NCI-H748 (cell line): ENCODE results near the gene HERC3.

Source experiments
- DNase-seq: peaks from one replicate; lab custom pipeline; 2025; ENCODE audit not compliant: unreplicated experiment; lab: John Stamatoyannopoulos, UW

The HERC3 gene

DNA sequence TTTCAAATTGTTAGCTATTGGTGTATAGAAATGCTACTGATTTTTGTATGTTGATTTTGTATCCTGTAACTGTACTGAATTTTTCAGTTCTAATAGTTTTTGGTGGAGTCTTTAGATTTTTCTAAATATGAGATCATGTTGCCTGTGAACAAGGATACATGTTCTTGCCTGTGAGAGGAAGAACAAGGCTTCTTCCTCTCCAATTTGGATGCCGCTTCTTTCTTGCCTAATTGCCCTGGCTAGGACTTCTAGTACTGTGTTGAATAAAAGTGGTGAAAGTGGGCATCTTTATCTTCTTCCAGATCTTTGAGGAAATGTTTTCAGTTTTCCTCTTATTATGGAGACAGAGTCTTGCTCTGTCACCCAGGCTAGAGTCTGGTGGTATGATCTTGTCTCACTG lies 121.5 kb downstream of the HERC3 start:
- DNase-seq = no peak

DNA sequence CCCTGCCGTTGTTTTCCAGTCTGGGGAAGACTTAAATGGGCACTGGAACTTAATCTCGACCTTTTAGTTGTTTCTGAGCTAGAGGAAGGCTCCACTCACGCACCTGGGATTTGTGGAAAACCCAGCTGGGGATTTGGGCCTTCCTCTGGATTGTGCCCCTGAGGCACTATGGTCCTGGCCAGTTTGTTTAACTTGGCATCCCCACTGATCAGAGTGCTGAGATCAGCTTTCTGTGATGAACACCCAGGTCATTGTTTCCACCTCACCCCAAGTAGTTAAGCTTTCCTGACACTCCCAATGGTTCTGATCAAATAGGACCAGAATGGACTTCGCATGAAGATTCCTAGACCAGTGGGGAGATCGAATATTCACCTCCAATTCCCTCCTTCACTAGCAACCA lies 125.8 kb downstream of the HERC3 start:
- no peak for DNase-seq

- no peak for DNase-seq
These were observed 127.1 kb downstream of the HERC3 start for GRCh38 chr4:88719381-88719780.

DNA sequence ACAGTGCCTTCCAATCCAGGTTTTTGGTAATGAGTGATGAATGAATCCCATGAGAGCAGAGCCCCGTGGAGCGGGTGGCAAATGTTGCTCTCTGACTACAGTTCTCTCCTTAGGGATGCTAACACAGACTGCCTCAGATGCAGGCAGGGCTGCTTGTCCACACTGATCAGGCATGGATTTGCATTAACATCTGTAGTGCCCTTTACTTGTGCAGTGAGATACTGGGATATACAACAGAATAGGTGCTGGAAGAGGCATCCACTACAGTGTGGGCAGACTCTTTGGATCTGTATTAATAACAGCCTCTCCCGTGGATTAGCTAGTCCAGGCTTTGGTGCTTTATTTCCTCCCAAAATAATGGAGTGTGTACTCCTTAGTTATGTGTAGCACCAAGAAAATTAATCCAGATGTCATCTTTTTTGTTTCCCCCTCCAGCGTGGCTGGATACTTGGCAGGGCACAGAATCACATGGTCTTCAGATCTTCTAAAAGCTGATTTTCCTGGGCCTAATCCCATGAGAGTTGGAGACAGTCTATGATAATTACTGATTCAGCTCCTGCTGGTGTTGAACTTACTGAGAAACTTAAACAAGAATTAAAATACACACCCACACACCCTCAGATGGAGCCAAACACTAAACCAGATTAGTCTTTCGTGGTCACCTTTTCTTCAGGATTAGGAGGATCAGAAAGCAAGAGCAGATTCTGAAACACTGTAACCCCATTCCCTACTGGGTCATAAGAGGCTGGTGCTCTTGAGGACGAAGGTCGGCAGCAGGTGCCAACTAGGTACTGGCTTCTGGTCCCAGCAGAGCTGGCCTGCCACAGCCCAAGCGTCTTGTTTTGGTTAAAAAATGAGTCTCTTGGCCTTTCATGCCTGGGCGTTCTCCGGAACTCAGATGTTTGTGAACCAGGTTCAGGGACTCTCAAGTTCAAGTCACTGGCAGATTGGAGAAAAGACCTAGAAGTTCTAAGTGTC lies 128.5 kb downstream of the HERC3 start:
- no peak for DNase-seq

DNA sequence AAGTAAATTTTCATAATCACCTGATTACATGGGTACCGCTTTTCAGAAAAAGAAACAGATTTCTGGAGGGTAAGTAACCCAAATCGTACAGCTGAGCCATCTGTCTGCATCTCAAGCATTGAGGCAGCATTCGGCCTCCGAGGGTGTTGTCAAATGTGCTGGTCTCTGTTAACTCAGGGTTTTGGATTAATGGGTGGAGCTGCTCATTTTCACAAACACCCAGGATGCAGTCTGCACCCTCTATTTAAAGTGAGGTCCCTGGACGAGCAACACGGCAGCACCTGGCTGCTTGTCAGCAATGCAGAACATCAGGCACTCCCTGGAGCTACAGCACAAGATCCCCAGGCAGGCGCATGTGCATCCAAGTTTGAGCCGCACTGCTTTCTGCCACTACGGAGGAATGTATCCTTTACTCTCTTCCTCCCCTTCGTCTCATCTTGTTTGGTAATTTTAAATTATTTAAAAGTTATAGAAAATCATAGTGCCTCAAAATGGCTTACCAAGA lies 130.0 kb downstream of the HERC3 start:
- DNase-seq = no peak

GRCh38 chr4:88722828-88723227 lies 130.5 kb downstream of the HERC3 start:
- no peak for DNase-seq

- no peak for DNase-seq
These were observed 132.1 kb downstream of the HERC3 start for GRCh38 chr4:88724406-88724805.

DNA sequence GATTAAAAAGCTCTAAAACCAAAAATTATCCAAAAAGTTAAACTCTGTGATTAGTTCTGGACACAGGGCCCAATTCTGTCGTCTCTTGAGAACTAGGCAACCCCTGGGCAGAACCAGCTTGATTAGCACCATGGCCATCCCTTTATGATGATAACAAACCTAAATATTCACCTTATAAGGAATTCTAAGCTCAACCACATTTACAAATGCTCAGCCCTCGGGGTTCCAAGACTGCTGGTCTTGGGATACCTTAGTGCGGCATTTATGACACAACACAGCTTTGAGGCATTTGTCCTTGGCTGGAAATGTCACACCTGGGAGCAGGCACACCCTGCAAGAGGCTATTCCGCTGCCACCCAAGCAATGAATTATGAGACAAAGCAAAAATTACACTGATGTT lies 132.9 kb downstream of the HERC3 start:
- DNase-seq = no peak

DNA sequence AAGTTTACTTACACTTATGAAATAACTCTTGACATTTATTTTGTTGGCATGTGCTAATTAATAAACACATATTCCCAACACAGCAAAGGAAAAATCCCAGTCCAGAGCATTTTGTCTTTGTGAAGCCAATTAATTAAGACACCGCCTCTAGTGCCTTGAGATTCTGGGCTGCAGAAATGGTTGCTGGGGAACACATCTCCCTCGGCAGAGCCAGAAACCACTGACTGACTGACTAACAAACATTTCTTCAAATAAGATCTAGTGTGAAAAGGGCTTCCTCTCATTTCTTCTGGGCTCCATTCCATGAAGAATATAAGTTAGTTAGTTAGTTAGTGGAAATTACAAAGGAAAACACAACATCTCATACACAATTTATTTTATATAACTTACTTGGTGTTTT lies 133.7 kb downstream of the HERC3 start:
- no peak for DNase-seq

GRCh38 chr4:88728146-88728545 lies 135.9 kb downstream of the HERC3 start:
- no peak for DNase-seq

- DNase-seq = no peak
These were observed 137.0 kb downstream of the HERC3 start for GRCh38 chr4:88729146-88729760.

GRCh38 chr4:88730811-88731210 lies 138.5 kb downstream of the HERC3 start:
- DNase-seq = no peak

- no peak for DNase-seq
These were observed 139.1 kb downstream of the HERC3 start for GRCh38 chr4:88731381-88731780.

DNA sequence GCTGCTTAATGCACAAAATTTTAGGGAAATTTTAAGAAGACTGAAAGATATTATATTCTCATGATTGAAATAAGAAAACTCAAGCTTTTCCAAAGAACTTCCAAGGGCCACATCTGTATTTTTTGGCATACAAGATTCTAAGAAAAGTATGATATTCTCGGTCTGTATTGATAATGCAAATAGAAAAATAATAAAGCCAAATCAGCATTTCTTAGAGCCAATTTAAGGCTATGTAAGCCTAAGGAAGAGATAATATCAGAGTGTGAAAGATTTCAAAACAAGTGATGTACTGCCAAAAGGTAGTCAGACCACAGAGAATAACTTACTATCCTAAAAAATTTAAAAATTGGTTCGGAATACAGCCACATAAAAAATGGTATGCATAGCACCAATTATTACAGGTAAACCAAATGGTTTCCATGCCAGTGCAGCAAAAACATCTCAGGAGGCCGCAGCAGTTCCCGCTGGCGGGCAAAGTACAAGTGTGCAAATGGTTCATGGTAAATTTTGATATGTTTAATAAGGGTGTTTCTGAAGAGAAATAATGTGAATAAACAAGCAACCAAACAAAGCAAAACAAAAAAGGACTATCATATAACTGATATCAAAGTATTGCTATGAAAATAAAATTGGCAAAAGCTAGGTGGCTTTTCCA lies 140.6 kb downstream of the HERC3 start:
- DNase-seq = no peak

- DNase-seq = no peak
These were observed 142.2 kb downstream of the HERC3 start for GRCh38 chr4:88734403-88734949.

DNA sequence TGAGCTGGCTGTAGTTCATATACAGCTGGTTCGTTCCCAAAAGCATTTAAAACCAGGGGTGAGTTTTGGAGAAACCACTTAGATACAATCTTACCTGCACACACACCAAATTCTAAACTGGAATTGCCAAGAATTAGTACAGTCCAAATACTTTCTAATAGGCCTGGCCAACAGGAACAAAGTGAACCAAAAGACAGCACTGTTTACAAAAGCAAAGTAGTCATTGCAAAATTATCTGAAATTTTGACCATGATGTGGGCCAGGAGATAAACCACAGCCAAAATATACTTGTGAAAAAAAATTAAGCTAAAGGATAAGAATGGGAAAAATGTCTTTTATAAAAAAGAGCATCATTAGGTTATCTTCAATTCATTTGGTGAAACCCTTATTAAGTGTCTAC lies 143.3 kb downstream of the HERC3 start:
- DNase-seq = no peak

DNA sequence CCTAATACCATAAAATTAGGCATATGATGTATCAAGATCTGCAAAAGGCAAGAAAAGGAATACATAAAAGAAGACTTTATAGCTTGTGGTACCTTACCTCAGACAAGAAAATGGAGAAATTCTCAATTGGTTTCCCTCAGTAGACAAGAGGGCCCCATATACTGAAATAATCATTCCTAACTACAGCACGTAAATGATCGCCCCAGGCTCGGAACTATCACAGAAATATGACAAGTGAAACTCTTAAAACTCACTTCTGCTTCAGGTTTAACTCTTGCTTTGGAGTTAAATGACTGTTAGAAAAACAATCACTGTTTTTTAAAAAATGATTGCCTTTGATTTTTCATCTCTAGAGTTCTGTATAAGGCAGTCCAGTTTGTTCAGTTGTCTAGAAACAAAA lies 144.0 kb downstream of the HERC3 start:
- DNase-seq = no peak

- no peak for DNase-seq
These were observed 145.1 kb downstream of the HERC3 start for GRCh38 chr4:88737307-88737941.

DNA sequence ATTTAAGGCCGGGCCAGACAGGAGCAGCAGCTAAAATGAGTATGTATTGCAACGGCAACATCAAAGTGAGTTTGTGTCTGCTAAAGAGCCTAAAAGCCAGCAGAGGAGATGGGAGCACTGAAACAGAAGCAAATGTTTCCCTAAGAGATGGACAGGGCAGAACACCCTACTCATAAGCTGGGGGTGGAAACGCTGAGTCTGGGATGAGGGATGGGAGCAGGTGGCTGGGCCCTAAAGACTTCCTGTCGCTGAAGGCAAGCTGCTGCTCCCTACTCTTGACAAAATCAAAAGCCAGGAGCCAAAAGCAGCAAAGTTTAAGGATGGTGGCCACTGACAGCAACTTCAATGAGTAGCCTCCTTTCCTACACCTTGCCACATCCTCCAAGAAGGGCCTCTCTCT lies 145.9 kb downstream of the HERC3 start:
- no peak for DNase-seq

DNA sequence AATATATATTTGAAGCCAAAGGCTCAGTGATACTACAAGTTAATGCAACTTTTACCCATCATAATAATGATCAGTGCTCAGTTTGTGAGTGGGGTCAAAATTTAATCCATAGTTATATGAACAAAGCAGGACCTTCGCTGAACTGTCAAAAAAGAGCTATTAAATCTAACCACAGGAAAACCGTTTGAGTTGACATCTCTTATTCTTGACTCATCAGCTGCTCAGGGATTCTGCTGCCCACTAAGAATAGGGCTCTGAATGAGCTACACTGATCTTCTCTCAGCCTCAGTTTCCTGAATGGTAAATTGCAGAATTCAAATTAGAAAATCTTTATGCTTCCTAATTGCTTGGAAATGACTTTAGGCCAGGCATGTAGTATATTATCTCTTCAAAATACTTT lies 150.3 kb downstream of the HERC3 start:
- no peak for DNase-seq

- no peak for DNase-seq
These were observed 151.4 kb downstream of the HERC3 start for GRCh38 chr4:88743696-88744095.
